ACC112 (cell line): ENCODE results near the gene GNPDA2.
A peak's percentile ranks its signal among the peaks of the same experiment; 100 is the strongest.

ENCODE experiments used
- H2AFZ ChIP-seq: fragments of 200-600 bp; sonication (generic); one replicate; pipeline ENCODE4 v1.6.0; 2017; ENCODE audit warnings: antibody characterized with exemption, low read length; ENCODE audit not compliant: unreplicated experiment
- H3K27ac ChIP-seq: fragments of 200-600 bp; sonication (generic); 2 replicates; pipeline ENCODE4 v1.5.1; 2014; ENCODE audit warnings: low read depth, mild to moderate bottlenecking, antibody characterized with exemption, low read length, moderate library complexity
- H3K27me3 ChIP-seq: fragments of 200-600 bp; sonication (generic); 2 replicates; pipeline ENCODE4 v1.6.1; 2014; ENCODE audit warnings: mild to moderate bottlenecking, antibody characterized with exemption, low read length, moderate library complexity, mixed read lengths; ENCODE audit not compliant: insufficient read depth
- H3K36me3 ChIP-seq: fragments of 200-600 bp; sonication (generic); 2 replicates; pipeline ENCODE4 v1.6.1; 2016; ENCODE audit warnings: mild to moderate bottlenecking, antibody characterized with exemption, low read length, moderate library complexity, mixed read lengths; ENCODE audit not compliant: insufficient read depth
- H3K4me1 ChIP-seq: fragments of 200-600 bp; sonication (generic); one replicate; pipeline ENCODE4 v1.6.1; 2016; ENCODE audit warnings: low read length, mixed read lengths; ENCODE audit not compliant: insufficient read depth, unreplicated experiment, control insufficient read depth
- H3K4me3 ChIP-seq: fragments of 200-600 bp; sonication (generic); 2 replicates; pipeline ENCODE4 v1.5.1; 2014; ENCODE audit warnings: mild to moderate bottlenecking, low read depth, low read length
- H3K79me2 ChIP-seq: fragments of 200-600 bp; sonication (generic); one replicate; pipeline ENCODE4 v1.6.0; 2016; ENCODE audit warnings: low read length; ENCODE audit not compliant: control insufficient read depth, unreplicated experiment, insufficient read depth

GNPDA2 gene

DNA sequence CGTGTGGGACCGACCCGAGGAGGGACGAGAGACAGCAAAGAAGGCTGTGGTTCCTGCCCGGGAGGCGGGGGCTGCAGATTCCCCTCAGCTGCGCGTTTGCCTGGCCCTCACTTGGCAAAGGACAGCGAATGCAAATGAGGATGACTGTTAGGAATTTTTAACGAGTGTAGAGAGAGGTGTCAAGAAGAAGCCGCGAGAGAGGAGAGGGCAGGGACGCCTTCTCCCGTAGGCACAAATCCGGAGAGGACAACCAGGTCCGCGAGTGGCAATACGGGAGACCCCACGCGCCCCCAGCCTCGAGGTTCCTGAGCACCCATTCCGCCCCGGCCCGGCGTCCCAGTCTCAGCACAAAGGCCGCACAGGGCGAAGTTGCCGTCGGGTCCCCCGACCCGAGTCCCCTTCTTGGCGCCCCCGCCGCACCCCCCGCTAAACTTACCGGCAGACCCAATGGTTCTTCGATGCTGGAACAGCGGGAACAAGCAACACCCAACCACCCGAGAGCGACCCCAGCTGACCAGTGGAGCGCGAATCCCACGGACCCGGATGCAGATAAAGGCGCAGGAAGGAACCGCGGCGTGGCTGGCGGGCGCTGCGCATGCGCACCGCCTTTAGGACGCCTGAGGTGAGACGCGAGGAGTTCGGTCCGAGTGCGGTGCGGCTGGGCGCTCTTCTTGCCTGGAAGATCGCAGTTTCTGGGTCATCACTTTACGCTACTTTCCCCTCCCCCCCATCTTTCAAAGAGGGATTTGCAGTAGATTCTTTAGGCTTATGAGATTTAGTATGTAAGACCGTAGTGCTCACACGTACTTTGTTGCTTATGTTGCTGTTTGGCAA, at the start of gene GNPDA2:
Gene GNPDA2, minus strand, starts transcription at position 519 of the 834 bp plus-strand sequence. CDS start 4,349 bp downstream, outside the sequence.
- Histone ChIP-seq H3K79me2 (peaks cover 38% of the 10 kb centered on the region), H2AFZ (peak within 1 kb of the TSS; percentile 98), H3K27ac (peak within 1 kb of the TSS; percentile 51)

DNA sequence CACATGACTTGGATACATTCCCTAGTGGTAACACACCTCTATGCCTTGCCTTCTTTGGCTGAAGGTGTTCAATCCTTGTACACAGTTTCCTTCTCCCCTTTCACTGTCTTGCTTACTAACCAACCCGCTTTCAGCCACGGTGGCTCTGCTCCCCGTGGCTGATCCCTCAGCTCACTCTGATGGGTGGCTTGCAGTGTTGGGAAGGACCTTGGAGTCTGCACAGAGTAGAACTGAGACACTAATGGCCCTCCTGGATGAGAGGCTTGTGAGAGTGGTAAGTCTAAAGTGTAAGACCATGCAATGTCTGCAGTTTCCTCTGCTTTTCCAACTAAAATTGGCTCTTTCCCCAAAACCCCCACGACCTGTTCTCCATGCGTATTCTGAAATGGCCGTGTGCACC, 46.0 kb upstream of the GNPDA2 start:
- Histone ChIP-seq H3K36me3 (no peaks in the 10 kb centered on the region), H3K4me1 (no peaks in the 10 kb centered on the region), H2AFZ (no peak overlapping the region), H3K4me3 (no peak overlapping the region), H3K79me2 (no peaks in the 10 kb centered on the region), H3K27ac (no peak overlapping the region), H3K27me3 (no peaks in the 10 kb centered on the region)

More for the DNA sequence above, at the start of gene GNPDA2:
- Histone ChIP-seq H3K36me3 (no peaks in the 10 kb centered on the region), H3K4me3 (peak within 1 kb of the TSS; percentile 97), H3K4me1 (peaks cover 4% of the 10 kb centered on the region), H3K27me3 (no peaks in the 10 kb centered on the region)

DNA sequence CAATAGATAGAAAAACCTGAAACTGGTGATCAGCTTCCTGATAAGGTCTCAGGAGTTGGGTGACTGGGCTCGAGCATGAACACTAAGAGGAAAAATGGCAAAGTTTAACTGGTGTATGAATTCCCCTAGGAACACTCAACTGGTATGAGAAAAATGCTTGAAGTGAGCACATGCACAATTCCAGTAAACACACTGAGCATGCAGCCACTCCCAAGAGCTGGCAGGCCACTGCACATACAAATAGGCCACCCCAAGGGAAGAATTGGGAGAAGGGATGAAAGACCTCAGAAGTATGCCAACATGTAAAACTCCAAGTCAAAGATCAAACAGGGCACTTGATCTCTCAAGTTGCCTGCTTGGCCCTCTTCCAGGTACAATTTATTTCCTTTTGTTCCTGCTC, 45.4 kb upstream of the GNPDA2 start:
- H3K27me3 ChIP-seq = no peaks in the 10 kb centered on the region
- no peak overlapping the region for H3K4me3 ChIP-seq
- H3K36me3 ChIP-seq = no peaks in the 10 kb centered on the region
- no peaks in the 10 kb centered on the region for H3K79me2 ChIP-seq
- H2AFZ ChIP-seq = no peak overlapping the region
- no peak overlapping the region for H3K27ac ChIP-seq
- no peaks in the 10 kb centered on the region for H3K4me1 ChIP-seq

DNA sequence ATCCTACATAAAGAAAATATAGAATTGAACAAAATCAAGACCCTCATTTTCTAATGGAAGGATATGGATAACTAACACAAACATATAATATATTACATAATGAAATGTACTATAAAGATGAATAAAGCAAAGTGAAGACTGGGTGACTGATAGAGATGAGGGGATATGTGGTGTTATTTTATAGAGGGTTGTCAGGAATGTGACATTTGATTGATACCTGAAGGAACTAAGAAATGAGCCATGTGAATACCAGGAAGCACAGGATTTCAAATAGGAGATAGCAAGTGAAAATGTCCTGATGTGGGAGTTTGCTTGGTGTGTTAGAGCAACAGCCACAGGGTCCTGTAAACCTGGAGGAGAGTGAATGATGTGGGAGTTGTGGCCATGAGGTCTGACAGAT, 40.1 kb upstream of the GNPDA2 start:
- Histone ChIP-seq H3K79me2 (no peaks in the 10 kb centered on the region), H3K36me3 (no peaks in the 10 kb centered on the region), H3K27ac (no peak overlapping the region), H3K4me3 (no peak overlapping the region), H3K4me1 (no peaks in the 10 kb centered on the region), H2AFZ (no peak overlapping the region), H3K27me3 (peaks cover 4% of the 10 kb centered on the region)

DNA sequence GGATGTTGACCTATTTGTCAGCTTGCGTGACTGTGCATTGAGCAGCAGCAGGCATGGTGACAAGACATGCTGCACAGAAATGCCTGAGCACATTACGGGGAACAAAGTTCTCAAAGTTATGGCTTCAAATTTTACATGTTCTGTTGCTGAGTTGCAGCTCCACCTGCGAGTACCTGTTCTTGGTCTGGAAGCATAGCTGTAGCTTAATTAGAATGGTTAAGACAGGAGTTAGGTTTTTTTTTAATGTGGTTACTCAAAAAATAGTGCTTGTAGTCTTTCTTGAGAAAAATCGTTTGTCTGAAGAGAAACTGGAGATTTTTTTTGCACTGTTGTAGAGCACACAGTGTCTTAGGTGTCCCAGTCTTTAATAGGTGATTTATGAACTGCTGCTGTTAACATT, 38.8 kb upstream of the GNPDA2 start:
- Histone ChIP-seq H3K4me3 (no peak overlapping the region), H3K27me3 (peaks cover 15% of the 10 kb centered on the region), H3K4me1 (no peaks in the 10 kb centered on the region), H2AFZ (no peak overlapping the region), H3K36me3 (no peaks in the 10 kb centered on the region), H3K27ac (no peak overlapping the region), H3K79me2 (no peaks in the 10 kb centered on the region)

DNA sequence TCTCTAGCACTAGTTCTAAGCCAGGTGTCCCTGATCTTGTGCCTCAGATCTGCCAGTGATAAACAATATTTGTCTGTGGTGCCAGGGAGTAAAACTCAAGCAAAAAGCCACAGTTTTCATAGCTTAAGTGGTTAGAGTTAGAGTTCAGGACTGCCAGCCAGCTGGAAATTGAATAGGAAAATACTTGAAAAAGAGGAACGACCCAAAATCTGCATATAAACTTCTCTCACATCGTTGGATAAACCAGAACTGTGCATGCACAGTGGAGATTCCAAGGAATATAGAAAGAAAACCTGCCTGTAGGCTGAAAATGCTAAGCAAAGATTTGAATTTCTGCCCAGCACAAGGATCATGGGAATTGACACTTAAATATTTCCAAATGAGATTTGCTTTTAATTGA, 35.0 kb upstream of the GNPDA2 start:
- Histone ChIP-seq H3K79me2 (no peaks in the 10 kb centered on the region), H2AFZ (no peak overlapping the region), H3K4me1 (no peaks in the 10 kb centered on the region)

DNA sequence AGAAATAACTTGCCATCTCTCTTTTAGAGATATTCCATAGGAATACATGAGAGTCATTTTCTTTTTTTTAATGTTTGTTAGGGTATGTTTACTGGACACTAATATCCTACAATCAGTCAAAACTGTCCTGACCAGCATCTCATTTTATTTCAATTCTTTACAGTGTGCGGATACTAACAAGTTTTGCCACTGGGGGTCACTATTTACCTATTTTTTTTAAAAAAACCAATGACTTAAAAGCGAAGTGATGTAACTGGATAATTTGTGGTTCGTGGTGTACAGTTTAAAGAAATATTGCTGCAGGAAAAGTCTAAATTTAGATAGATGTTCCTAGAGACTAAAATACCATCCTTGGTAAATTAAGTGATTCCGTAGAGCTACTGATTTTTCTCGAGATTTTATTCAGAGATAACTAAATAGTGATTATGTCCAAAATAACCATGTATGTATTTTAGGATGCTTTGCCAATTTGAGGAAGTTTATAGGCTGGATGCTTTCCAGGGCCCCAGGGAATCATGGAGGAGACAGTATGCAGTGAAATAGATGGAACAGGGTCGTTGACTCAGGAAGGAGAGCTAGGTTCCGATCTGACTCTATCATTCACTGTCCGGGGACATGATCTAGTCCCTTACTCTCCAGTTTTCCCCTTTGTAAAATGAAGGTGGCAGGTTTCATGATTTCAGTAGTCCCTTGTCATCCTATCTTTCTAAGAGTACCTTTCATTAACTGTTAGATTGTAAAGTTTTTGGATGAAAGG, 34.0 kb upstream of the GNPDA2 start:
- Histone ChIP-seq H3K4me1 (no peaks in the 10 kb centered on the region), H3K27me3 (peaks cover 22% of the 10 kb centered on the region), H3K4me3 (no peak overlapping the region), H3K27ac (no peak overlapping the region), H3K79me2 (no peaks in the 10 kb centered on the region), H2AFZ (no peak overlapping the region), H3K36me3 (no peaks in the 10 kb centered on the region)

More for the DNA sequence above, 35.0 kb upstream of the GNPDA2 start:
- H3K27me3 ChIP-seq = peaks cover 15% of the 10 kb centered on the region
- no peak overlapping the region for H3K27ac ChIP-seq
- H3K36me3 ChIP-seq = no peaks in the 10 kb centered on the region
- H3K4me3 ChIP-seq = no peak overlapping the region

DNA sequence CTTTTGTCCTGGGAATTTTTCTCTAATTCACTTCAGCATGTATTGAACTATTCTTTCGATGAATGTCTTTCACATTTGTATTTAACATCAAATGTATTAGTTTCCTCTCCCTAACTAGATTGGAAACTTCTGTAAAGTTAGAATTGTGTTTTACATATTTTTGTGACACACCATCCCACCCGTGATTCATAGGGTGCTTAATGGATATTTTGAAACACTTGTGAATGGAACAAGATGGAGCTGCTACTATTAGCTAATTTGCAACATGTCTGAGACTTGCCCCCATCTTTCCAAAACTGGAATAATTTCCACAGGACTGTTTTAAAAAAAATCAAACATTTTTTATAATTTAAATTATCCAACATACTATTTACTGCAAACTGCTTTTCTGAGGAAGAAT, 30.2 kb upstream of the GNPDA2 start:
- no peak overlapping the region for H3K4me3 ChIP-seq
- peaks cover 18% of the 10 kb centered on the region for H3K27me3 ChIP-seq
- H3K4me1 ChIP-seq = no peaks in the 10 kb centered on the region
- H3K36me3 ChIP-seq = no peaks in the 10 kb centered on the region
- H3K27ac ChIP-seq = no peak overlapping the region
- H3K79me2 ChIP-seq = no peaks in the 10 kb centered on the region
- no peak overlapping the region for H2AFZ ChIP-seq

DNA sequence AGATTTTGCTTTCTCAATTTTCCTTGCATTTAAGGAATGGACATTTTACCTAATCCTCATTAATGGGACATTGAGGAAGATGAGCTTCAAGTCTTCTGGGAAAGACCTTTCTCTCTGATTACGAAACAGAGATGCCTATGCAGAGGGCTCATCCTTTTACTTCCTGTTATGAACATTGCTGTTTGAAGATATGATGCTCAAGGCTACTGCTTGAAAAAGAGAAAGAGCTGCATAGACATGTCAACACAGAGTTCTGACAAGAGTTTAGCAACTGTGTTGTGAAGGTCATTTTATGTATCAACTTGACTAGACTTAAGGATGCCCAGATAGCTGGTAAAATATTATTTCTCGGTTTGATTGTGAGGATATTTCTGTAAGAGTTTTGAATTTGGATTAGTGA, 13.8 kb upstream of the GNPDA2 start:
- Histone ChIP-seq H3K27me3 (peaks cover 4% of the 10 kb centered on the region; the same call in 1 of the 2 replicates), H3K27ac (no peak overlapping the region), H3K4me3 (no peak overlapping the region), H3K36me3 (no peaks in the 10 kb centered on the region), H2AFZ (no peak overlapping the region), H3K4me1 (no peaks in the 10 kb centered on the region), H3K79me2 (no peaks in the 10 kb centered on the region)

DNA sequence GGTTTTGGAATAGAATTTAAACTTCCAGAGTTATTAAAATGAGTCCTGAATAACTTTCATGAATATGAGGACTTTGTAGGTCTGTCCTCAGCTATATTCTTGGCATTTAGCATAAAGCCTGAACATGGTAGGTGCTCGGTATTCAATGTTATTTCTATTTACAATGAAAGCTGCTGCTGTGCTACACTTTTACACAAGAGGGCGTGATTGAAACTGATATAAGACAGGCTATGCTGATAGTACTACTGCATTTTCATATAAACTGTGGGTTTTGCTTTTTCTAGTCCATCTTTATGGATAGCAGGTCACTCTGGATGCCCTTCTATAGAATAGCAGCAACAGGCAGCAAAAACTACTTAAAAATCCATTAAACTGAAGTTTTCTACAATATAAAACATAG, 12.3 kb upstream of the GNPDA2 start:
- H3K27ac ChIP-seq = no peak overlapping the region
- no peaks in the 10 kb centered on the region for H3K36me3 ChIP-seq
- H3K4me3 ChIP-seq = no peak overlapping the region
- no peaks in the 10 kb centered on the region for H3K4me1 ChIP-seq
- no peaks in the 10 kb centered on the region for H3K79me2 ChIP-seq
- peaks cover 4% of the 10 kb centered on the region; the same call in 1 of the 2 replicates for H3K27me3 ChIP-seq
- no peak overlapping the region for H2AFZ ChIP-seq
